ENCODE results near the gene EXOC7.
"Not testable (repeated sequence)": the region's sequence is repeated elsewhere in the genome, so short reads cannot be mapped to it uniquely, and the experiment has no call there.

EXOC7 gene

GRCh38 chr17:76087531-76087930 is 16.1 kb downstream of the EXOC7 start:
- DNase-seq, result no peak

- DNase-seq, result no peak
These were observed 17.2 kb downstream of the EXOC7 start for GRCh38 chr17:76086384-76086783.

DNA sequence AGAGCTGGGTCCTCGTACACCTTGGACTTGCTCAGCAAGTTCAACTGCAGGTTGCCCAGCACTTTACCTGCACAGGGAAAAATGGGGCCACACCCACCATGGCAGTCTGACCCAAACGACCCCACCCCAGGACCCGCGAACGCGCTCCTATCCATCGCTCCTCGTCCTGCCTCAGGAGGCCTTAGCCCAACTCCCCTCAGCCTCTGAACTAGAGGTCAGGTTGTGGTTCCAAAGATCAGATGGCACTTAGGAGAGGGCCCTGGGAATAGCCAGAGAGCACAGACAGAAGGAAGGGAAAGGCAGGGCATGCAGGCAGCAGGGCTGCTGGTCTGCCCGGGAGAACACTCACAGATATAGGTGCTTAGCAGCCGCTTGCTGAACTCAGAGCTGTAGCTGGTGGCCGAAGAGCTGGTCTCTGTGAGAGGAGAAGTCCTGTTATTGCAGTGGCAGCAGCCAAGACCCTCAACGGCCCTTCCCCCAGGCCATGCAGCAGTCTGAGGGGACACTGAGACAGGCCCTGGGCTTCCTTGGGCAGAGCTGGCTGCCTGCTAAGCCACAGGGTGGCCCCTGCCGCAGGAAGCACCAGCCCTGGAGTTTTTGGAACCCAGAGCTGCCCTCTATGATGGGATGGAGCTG is 17.7 kb downstream of the EXOC7 start:
- DNase-seq, result no peak

DNA sequence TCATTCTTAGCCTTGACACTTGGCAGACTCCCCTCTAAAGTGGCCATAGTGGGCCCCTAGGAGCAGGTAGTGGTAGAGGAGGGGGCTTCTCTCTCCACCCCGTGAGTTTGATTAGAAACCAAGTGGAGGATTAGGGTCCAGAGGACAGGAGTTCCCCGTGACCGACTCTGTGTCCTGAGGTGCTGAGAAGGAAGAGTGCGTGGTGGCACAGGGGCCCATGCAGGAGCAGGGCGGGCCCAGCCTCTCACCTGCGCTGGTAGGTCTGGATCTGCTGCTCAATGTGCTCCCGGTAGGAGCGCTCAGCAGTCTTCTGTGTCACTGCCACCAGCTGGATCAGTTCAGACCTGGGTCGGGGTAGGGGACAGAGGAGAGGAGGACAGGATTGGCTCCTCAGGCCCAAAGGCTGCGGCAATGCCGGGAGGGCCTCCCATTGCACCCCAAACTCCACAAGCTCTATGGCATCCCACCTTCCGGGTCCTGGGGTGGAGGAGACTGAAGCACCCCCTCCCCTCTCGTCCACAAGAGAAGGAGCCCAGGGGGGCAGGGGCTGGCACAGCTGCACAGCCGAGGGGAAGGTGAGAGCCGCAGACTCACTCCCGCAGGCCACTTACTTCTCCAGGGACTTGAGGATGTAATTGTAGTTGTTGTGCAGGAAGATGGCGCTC is 18.4 kb downstream of the EXOC7 start:
- DNase-seq, result no peak

- DNase-seq, result no peak
These were observed 19.9 kb downstream of the EXOC7 start for GRCh38 chr17:76083536-76084182.

- DNase-seq, result no peak
These were observed 21.0 kb downstream of the EXOC7 start for GRCh38 chr17:76082326-76083251.

DNA sequence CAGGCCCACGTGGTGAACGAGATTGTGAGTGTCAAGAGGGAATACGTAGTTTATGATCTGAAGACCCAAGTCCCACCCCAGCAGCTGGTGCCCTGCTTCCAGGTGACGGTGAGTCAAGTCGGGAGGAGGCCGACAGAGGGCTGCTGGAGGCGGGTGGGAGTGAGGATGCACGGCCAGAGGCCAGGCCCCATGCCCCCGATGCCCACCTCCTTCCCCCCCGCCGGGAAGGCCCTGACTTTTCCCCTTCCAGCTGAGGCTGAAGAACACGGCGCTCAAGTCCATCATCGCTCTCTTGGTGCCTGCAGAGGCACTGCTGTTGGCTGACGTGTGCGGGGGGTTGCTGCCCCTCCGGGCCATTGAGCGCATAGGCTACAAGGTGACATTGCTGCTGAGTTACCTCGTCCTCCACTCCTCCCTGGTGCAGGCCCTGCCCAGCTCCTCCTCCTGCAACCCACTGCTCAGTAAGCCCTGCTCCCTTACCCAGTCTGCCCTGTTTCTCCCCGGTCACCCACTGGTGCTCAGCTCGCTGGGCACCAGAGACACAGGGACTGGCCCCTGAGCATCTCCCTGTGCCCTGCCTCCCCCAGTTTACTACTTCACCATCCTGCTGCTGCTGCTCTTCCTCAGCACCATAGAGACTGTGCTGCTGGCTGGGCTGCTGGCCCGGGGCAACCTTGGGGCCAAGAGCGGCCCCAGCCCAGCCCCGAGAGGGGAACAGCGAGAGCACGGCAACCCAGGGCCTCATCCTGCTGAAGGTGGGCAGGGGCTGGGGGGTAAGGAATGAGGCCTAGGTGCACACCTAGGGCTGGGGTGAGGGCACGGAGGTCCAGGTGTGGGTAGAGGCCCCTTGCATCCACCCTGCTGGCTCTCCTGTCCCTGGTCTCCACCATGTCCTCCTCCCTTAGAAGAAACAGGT is 22.0 kb downstream of the EXOC7 start:
- no peak for DNase-seq

DNA sequence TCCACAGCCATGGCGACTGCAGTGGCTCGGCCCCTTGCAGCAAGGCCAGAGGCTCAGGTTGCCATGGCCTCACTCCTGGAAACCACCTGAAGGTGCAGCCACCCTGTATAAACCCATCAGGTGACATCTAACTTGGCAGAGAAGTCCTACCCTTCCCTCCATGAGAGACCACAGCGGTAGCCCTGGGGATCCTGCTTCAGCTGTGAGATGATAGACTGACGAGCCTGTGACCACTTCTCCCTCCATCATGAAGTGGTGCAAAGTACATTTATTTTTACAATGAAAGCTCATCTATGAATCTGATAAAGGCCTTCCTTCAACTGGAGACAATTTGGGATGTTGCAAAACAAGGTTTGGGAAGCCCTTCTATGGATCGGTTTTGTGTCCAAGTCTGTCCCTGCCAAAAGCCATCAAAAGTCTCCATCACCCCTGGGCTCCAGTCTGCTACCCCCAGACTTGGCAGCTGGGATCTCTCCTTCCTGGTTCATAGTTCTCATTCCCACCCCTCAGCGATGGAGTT is 22.8 kb downstream of the EXOC7 start:
- DNase-seq, result no peak

DNA sequence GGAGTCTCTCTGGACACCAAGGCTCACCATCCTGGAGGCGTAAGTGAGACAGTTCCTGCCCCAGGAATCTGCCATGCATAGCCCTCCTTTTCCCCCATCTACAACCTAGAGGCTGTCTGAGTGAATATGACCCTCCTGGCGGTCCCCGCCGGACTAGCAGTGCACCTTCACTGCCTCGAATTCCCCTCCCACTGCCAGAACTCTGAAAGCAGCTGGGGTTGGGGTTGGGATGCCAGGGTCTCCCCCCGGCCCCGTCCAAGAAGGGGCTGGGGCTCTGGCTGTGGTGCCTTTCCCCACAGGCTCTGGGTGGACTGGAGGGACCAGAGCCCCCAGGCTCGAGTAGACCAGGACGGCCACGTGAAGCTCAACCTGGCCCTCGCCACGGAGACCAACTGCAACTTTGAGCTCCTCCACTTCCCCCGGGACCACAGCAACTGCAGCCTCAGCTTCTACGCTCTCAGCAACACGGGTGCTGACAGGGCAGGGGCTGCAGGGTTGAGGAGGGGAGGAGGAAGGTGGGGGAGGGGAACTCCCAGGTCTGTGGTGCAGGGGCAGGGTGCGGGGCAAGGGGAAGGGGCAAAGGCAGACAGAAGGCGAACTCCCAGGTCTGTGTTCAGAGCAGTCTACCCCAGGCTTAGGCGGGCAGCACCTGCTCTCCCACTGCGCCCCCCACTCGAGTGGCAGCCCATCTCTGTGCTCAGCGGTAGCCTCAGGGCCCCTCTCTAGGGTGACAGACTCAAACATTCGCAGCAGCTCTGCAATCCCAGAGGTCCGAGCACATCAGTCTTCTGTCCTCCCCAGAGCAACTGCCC is 23.4 kb downstream of the EXOC7 start:
- DNase-seq, result no peak

GRCh38 chr17:76079535-76079955 is 24.0 kb downstream of the EXOC7 start:
- DNase-seq, result no peak

GRCh38 chr17:76078860-76079534 is 24.6 kb downstream of the EXOC7 start, which contains the start of gene ZACN:
TSS of gene ZACN (plus strand) at chr17:76079182. CDS start at chr17:76079265, 83 bp downstream.
- no peak for DNase-seq

GRCh38 chr17:76078370-76078769 is 25.2 kb downstream of the EXOC7 start:
- DNase-seq, result not testable (repeated sequence)

DNA sequence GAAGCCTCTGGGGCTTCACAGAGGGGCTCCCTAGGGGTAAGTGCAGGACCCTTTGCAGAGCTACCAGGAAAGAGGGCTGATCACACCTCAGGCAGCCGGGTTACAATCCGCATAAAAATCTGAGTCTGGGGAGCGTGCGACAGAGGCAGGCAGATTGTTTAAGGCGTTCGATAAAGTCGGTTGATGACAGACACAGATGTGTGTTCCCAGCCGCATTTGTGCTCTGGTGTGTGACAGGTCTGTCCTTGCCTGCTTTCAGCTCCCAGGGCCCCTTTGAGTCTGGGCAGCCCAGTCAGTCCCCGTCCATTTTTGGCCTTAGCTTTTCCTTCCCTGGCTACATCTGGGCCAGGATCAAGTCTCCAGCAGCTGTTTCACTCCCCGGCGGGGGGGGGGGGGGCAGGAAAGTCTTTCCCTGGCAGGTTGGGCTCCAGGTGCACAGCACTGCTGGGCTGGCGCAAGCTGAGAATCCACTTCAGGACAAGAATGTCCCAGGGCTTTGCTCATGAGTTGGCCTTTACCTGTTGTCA is 25.9 kb downstream of the EXOC7 start:
- no peak for DNase-seq

- DNase-seq, result peak; percentile 47
These were observed 26.6 kb downstream of the EXOC7 start for GRCh38 chr17:76076765-76077583.

DNA sequence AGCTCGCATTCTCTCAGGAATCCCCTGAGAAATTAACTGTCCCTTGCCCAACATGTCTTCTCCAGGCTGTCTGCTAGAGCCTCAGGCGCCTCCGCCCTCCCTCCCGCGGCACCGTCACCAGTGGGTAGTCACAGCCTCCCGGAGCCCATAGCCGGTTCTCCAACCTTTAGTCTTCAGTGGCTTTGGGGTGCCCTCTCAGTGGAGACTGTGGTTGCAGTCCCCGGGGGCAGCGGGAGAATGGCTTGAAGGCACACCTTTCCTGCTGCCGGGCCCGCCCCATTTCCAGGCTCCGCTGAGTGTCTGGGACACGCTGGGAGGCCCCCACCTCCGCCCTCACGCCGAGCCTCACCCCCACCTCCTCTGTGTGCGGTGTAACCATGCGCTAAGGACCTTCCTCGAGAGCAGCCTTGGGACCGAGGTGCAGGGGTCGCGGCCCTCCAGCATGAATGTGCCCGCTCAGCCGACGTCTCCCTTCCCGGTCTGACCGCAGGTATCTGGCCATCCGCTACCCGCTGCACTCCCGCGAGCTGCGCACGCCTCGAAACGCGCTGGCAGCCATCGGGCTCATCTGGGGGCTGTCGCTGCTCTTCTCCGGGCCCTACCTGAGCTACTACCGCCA is 27.3 kb downstream of the EXOC7 start:
- DNase-seq, result no peak

DNA sequence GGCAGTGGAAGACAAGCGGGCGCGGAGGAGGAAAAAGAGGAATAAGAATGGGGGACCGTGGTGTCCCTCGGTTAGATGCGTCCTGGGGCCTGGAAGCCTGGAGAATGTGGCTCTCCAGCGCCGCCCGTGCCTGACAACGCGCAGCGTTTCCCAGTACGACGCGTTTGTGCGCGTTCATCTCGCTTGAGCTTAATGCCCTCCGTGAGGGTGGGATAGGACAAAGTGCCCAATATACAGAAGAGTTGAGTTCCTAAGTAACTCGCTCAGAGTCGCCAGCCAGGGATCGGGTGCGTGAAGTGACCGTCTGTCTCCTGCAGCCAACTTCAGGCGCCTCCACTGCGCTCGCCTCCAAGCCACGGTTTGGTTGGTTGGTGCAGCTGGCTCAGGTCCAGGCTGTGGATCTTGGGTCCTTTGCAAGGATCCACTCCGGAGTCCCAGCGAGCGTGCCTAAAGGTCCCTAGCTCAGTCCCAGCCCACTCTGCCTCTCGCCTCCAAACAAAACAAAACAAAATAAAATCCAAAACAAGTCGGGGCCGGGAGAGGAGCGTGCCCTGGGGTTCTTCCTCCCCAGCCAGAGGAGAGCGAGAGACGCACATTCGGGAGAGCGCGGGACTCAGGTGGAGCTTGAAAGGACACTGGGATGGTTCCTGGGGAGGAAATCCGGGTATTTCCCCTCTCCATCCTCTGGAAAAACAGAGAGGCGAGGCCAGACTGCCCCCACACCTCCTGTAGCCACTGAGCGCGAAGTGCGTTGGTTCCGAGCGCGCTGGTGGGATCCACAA is 28.0 kb downstream of the EXOC7 start:
- no peak for DNase-seq
